HEK293T (cell line): Measurements from ENCODE around the gene CAMKMT.

Source experiments
- ARNT ChIP-seq: fragments of 450-650 bp; IDR thresholded peaks from 2 replicates; pipeline ENCODE4 v1.6.1; 2017; ENCODE audit warnings: mild to moderate bottlenecking
- BHLHE40 ChIP-seq: fragments of 450-650 bp; IDR thresholded peaks from 2 replicates; pipeline ENCODE4 v1.6.1; 2016; ENCODE audit warnings: mild to moderate bottlenecking, moderate library complexity, borderline replicate concordance
- CTBP1 ChIP-seq: fragments of 450-650 bp; IDR thresholded peaks from 2 replicates; pipeline ENCODE4 v1.6.1; 2016; ENCODE audit warnings: borderline replicate concordance
- FOXA1 ChIP-seq: fragments of 450-650 bp; IDR thresholded peaks from 2 replicates; pipeline ENCODE4 v1.6.1; 2016; ENCODE audit warnings: mild to moderate bottlenecking
- FOXK2 ChIP-seq: fragments of 450-650 bp; IDR thresholded peaks from 2 replicates; pipeline ENCODE4 v1.6.1; 2016; ENCODE audit warnings: mild to moderate bottlenecking
- FOXM1 ChIP-seq: fragments of 450-650 bp; IDR thresholded peaks from 2 replicates; pipeline ENCODE4 v1.6.1; 2017; ENCODE audit warnings: mild to moderate bottlenecking, borderline replicate concordance
- HDGF ChIP-seq: fragments of 450-650 bp; IDR thresholded peaks from 2 replicates; pipeline ENCODE4 v1.6.1; 2017; ENCODE audit warnings: antibody characterized with exemption, borderline replicate concordance
- LEF1 ChIP-seq: fragments of 450-650 bp; IDR thresholded peaks from 2 replicates; pipeline ENCODE4 v1.6.1; 2017; ENCODE audit warnings: mild to moderate bottlenecking, borderline replicate concordance
- NFRKB ChIP-seq: fragments of 450-650 bp; IDR thresholded peaks from 2 replicates; pipeline ENCODE4 v1.6.1; 2016; ENCODE audit warnings: mild to moderate bottlenecking, moderate library complexity
- SP1 ChIP-seq: fragments of 450-650 bp; IDR thresholded peaks from 2 replicates; pipeline ENCODE4 v1.6.1; 2017
- SUZ12 ChIP-seq: fragments of 450-650 bp; IDR thresholded peaks from 2 replicates; pipeline ENCODE4 v1.6.1; 2016; ENCODE audit warnings: mild to moderate bottlenecking
- TARDBP ChIP-seq: fragments of 450-650 bp; IDR thresholded peaks from 2 replicates; pipeline ENCODE4 v1.6.1; 2016
- ZNF384 ChIP-seq: fragments of 450-650 bp; IDR thresholded peaks from 2 replicates; pipeline ENCODE4 v1.6.1; 2016
- TF ChIP-seq, protein P1 (sequence below): fragments of 450-650 bp; IDR thresholded peaks from 2 replicates; pipeline ENCODE4 v1.6.1; 2016

DNA sequence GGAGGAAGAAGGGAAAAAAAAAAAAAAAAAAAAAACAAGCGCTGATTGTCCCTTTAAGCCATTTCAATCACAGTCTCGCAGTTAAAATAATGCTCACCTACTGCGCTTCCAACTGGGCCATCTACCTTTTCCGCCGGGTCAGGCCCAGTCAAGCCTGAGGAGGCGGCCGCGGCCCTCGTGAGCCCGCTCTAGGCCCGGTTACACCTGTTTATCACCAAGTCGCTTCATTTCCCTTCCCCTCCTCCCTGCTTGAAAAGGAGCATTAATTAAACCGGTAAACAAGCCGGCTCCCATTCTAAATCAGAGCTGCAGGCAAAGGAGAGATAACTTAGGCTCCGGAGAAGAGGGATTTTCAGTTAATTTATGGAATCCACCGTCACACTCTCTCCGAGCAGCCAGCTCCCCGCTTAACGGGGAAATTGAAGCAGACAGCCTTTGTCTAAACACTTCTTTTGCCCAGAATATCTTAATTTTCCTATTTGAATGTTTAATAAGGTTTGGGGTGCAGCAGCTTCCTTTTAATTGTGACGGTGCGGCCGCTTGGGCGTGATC is 439.6 kb downstream of the CAMKMT start:
- TF ChIP-seq SUZ12 (no peak), FOXK2 (no peak), ZNF384 (no peak), HDGF (no peak), CTBP1 (no peak), TARDBP (no peak), SP1 (no peak), FOXM1 (no peak), NFRKB (no peak), BHLHE40 (no peak), LEF1 (no peak), ARNT (no peak), FOXA1 (no peak)
- TF ChIP-seq, protein P1, sequence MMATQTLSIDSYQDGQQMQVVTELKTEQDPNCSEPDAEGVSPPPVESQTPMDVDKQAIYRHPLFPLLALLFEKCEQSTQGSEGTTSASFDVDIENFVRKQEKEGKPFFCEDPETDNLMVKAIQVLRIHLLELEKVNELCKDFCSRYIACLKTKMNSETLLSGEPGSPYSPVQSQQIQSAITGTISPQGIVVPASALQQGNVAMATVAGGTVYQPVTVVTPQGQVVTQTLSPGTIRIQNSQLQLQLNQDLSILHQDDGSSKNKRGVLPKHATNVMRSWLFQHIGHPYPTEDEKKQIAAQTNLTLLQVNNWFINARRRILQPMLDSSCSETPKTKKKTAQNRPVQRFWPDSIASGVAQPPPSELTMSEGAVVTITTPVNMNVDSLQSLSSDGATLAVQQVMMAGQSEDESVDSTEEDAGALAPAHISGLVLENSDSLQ = no peak
